H1 (cell line): ENCODE measurements around the gene SMC6. TPM values are rescaled to one million over a fixed set of nuclear protein-coding genes. Genes with fewer than 3 reads are reported as not detected.

ENCODE experiments used
- CTCF ChIA-PET: fragments of 300-600 bp; sonication (Branson Sonifier 250); formaldehyde crosslinking; loops from one replicate; lab custom pipeline; 2021; ENCODE audit not compliant: partially characterized antibody; lab: Charles Lee
- POLR2A ChIA-PET: fragments of 300-600 bp; sonication (Branson Sonifier 250); formaldehyde crosslinking; loops from one replicate; lab custom pipeline; 2021; ENCODE audit warnings: inconsistent platforms; ENCODE audit not compliant: partially characterized antibody; lab: Charles Lee
- DNase-seq, 2 experiments: peaks; one replicate each; pipeline versions ENCODE4 v3.0.0 to v3.0.0-alpha.2; 2010 to 2022; ENCODE audit warnings: low spot score in 2 of 2, low read depth in 1 of 2, mixed read lengths in 1 of 2
- FAIRE-seq: peaks from 2 replicates; lab custom pipeline; 2011; peaks lifted over from hg19 to GRCh38; lab: Jason Lieb, UNC
- H2AFZ ChIP-seq: 2 replicates; pipeline ENCODE4 v1.8.1; 2012; ENCODE audit warnings: low read length, inconsistent platforms
- H2AK5ac ChIP-seq: 2 replicates; pipeline ENCODE4 v1.6.1; 2013; ENCODE audit warnings: low read depth, low read length
- H2BK120ac ChIP-seq: replicated peaks from 2 replicates; pipeline ENCODE3; 2013; ENCODE audit warnings: low read depth, low read length, inconsistent platforms
- H2BK12ac ChIP-seq: 2 replicates; pipeline ENCODE4 v1.6.1; 2013; ENCODE audit warnings: low read depth, low read length
- H2BK15ac ChIP-seq: 2 replicates; pipeline ENCODE4 v1.6.1; 2013; ENCODE audit warnings: low read length
- H2BK20ac ChIP-seq: 2 replicates; pipeline ENCODE4 v1.6.1; 2013; ENCODE audit warnings: low read length
- H2BK5ac ChIP-seq: 2 replicates; pipeline ENCODE4 v1.6.1; 2013; ENCODE audit warnings: low read depth, low read length
- H3K14ac ChIP-seq: 2 replicates; pipeline ENCODE4 v1.6.1; 2013; ENCODE audit warnings: inconsistent platforms; ENCODE audit not compliant: insufficient read length
- H3K18ac ChIP-seq: 2 replicates; pipeline ENCODE4 v1.6.1; 2013; ENCODE audit warnings: low read length; ENCODE audit errors: extremely low read depth
- H3K23ac ChIP-seq: 2 replicates; pipeline ENCODE4 v1.6.1; 2013; ENCODE audit warnings: inconsistent platforms; ENCODE audit not compliant: insufficient read length
- H3K23me2 ChIP-seq: 2 replicates; pipeline ENCODE4 v1.6.1; 2013; ENCODE audit warnings: low read depth, low read length
- H3K27ac ChIP-seq: 2 replicates; pipeline ENCODE4 v1.6.1; 2011; ENCODE audit warnings: low read depth, low read length, inconsistent platforms
- H3K27me3 ChIP-seq, 4 experiments: replicated peaks in 1 of 4; 1 replicate in 1 of 4; 2 replicates in 3 of 4; pipeline versions ENCODE4 v1.6.1 to v1.8.1; 2011 to 2013; ENCODE audit warnings: low read length in 3 of 4, mild to moderate bottlenecking in 3 of 4, inconsistent platforms in 2 of 4, mixed read lengths in 2 of 4, moderate library complexity in 1 of 4; ENCODE audit not compliant: control insufficient read depth in 3 of 4, insufficient read depth in 3 of 4; ENCODE audit errors: extremely low read depth in 1 of 4
- H3K36me3 ChIP-seq, 4 experiments: 2 replicates each; pipeline versions ENCODE4 v1.6.1 to v1.8.1; 2011 to 2013; ENCODE audit warnings: mild to moderate bottlenecking in 4 of 4, low read length in 3 of 4, moderate library complexity in 2 of 4, control low read depth in 1 of 4, inconsistent platforms in 1 of 4; ENCODE audit not compliant: insufficient read depth in 4 of 4, control insufficient read depth in 2 of 4
- H3K4ac ChIP-seq: replicated peaks from 2 replicates; pipeline ENCODE3; 2013; ENCODE audit warnings: low read length, low read depth, mixed read lengths, inconsistent platforms; ENCODE audit not compliant: insufficient read length
- H3K4me1 ChIP-seq, 4 experiments: replicated peaks in 1 of 4; 1 replicate in 1 of 4; 2 replicates in 3 of 4; pipeline versions ENCODE4 v1.6.1 to v1.8.1; 2011 to 2013; ENCODE audit warnings: low read length in 3 of 4, inconsistent platforms in 2 of 4, mixed read lengths in 1 of 4; ENCODE audit not compliant: insufficient read depth in 4 of 4, control insufficient read depth in 3 of 4
- H3K4me2 ChIP-seq, 2 experiments: 2 replicates each; pipeline versions ENCODE4 v1.6.1 to v1.8.1; 2011 to 2013; ENCODE audit warnings: low read depth in 2 of 2, low read length in 2 of 2, control low read depth in 1 of 2, inconsistent platforms in 1 of 2, mild to moderate bottlenecking in 1 of 2; ENCODE audit not compliant: insufficient read depth in 1 of 2
- H3K4me3 ChIP-seq, 4 experiments: fragments of 200-600, 300-600 bp in 1 of 4; sonication (generic), shearing (Covaris generic), sonication (Bioruptor Twin) in 1 of 4; 2 replicates each; pipeline versions ENCODE4 v1.5.1 to v1.8.1; 2011 to 2016; ENCODE audit warnings: low read length in 4 of 4, low read depth in 3 of 4, control low read depth in 2 of 4, inconsistent platforms in 2 of 4, mild to moderate bottlenecking in 2 of 4, mixed read lengths in 1 of 4, moderate library complexity in 1 of 4; ENCODE audit not compliant: insufficient read depth in 2 of 4; ENCODE audit errors: extremely low read depth in 1 of 4
- H3K56ac ChIP-seq: replicated peaks from 2 replicates; pipeline ENCODE3; 2013; ENCODE audit warnings: low read depth, mild to moderate bottlenecking, mixed read lengths, low read length, inconsistent platforms; ENCODE audit not compliant: insufficient read length
- H3K79me1 ChIP-seq: 2 replicates; pipeline ENCODE4 v1.6.1; 2013; ENCODE audit warnings: low read depth, low read length, control low read depth
- H3K79me2 ChIP-seq, 2 experiments: 2 replicates each; pipeline versions ENCODE4 v1.6.1 to v1.8.1; 2012 to 2013; ENCODE audit warnings: low read length in 2 of 2, mild to moderate bottlenecking in 2 of 2, inconsistent platforms in 1 of 2; ENCODE audit not compliant: insufficient read depth in 2 of 2, control insufficient read depth in 1 of 2
- H3K9ac ChIP-seq, 4 experiments: replicated peaks in 1 of 4; 1 replicate in 1 of 4; 2 replicates in 3 of 4; pipeline versions ENCODE4 v1.6.1 to v1.8.1; 2011 to 2013; ENCODE audit warnings: low read depth in 3 of 4, low read length in 3 of 4, control low read depth in 2 of 4, mild to moderate bottlenecking in 2 of 4, moderate library complexity in 2 of 4, inconsistent platforms in 1 of 4; ENCODE audit errors: extremely low read depth in 1 of 4
- H3K9me3 ChIP-seq, 2 experiments: 2 replicates each; pipeline versions ENCODE4 v1.6.1 to v1.8.1; 2012 to 2013; ENCODE audit warnings: mild to moderate bottlenecking in 2 of 2, moderate library complexity in 2 of 2, control low read depth in 1 of 2, inconsistent platforms in 1 of 2, low read depth in 1 of 2, low read length in 1 of 2, mixed read lengths in 1 of 2; ENCODE audit not compliant: insufficient read depth in 2 of 2
- H4K20me1 ChIP-seq, 2 experiments: replicated peaks in 1 of 2; 2 replicates each; pipeline versions ENCODE3 to v1.8.1; 2011 to 2013; ENCODE audit warnings: inconsistent platforms in 2 of 2, low read length in 2 of 2, mild to moderate bottlenecking in 1 of 2; ENCODE audit not compliant: insufficient read depth in 2 of 2, control insufficient read depth in 1 of 2
- H4K5ac ChIP-seq: 2 replicates; pipeline ENCODE4 v1.6.1; 2013; ENCODE audit warnings: low read length, low read depth, mixed read lengths, inconsistent platforms; ENCODE audit not compliant: insufficient read length
- H4K8ac ChIP-seq: 2 replicates; pipeline ENCODE4 v1.8.0; 2013; ENCODE audit warnings: mild to moderate bottlenecking, moderate library complexity, low read length, inconsistent platforms; ENCODE audit not compliant: insufficient read depth; ENCODE audit errors: extremely low read depth
- H4K91ac ChIP-seq: replicated peaks from 2 replicates; pipeline ENCODE3; 2013; ENCODE audit warnings: low read length, mixed read lengths, inconsistent platforms; ENCODE audit not compliant: insufficient read length
- CEBPB ChIP-seq: IDR thresholded peaks from 2 replicates; pipeline ENCODE4 v1.6.1; 2012; ENCODE audit warnings: low read depth, low read length
- CHD1 ChIP-seq: IDR thresholded peaks from 2 replicates; pipeline ENCODE4 v1.6.1; 2012; ENCODE audit warnings: low read depth, low read length, improper control_type of control experiment
- CTBP2 ChIP-seq: IDR thresholded peaks from 2 replicates; pipeline ENCODE4 v1.7.0; 2011; ENCODE audit warnings: borderline replicate concordance, mild to moderate bottlenecking, moderate library complexity, mixed read lengths, low read length; ENCODE audit not compliant: insufficient read depth, insufficient read length
- CTCF ChIP-seq, 3 experiments: IDR thresholded peaks; 1 replicate in 2 of 3; 2 replicates in 1 of 3; pipeline versions ENCODE4 v1.5.1 to v1.6.1; 2011; ENCODE audit warnings: low read length in 3 of 3, mild to moderate bottlenecking in 3 of 3, inconsistent platforms in 2 of 3, low read depth in 1 of 3, moderate library complexity in 1 of 3; ENCODE audit not compliant: insufficient read depth in 1 of 3; ENCODE audit errors: control extremely low read depth in 1 of 3
- EZH2 ChIP-seq: fragments of 200-600 bp; sonication (generic); IDR thresholded peaks from 2 replicates; pipeline ENCODE4 v1.7.1; 2012; ENCODE audit warnings: low read depth, mild to moderate bottlenecking, moderate library complexity, low read length, inconsistent platforms; ENCODE audit not compliant: severe bottlenecking
- FOSL1 ChIP-seq: IDR thresholded peaks from 2 replicates; pipeline ENCODE4 v1.6.1; 2011; ENCODE audit warnings: mild to moderate bottlenecking, low read depth, low read length, moderate library complexity; ENCODE audit not compliant: insufficient read depth
- JUN ChIP-seq: IDR thresholded peaks from 2 replicates; pipeline ENCODE4 v1.6.1; 2011; ENCODE audit warnings: low read depth, mild to moderate bottlenecking, improper control_type of control experiment, low read length
- MAX ChIP-seq: IDR thresholded peaks from 2 replicates; pipeline ENCODE4 v1.6.1; 2012; ENCODE audit warnings: inconsistent platforms
- POLR2AphosphoS5 ChIP-seq: IDR thresholded peaks from 2 replicates; pipeline ENCODE4 v1.6.1; 2011; ENCODE audit warnings: low read depth, low read length
- RBBP5 ChIP-seq: IDR thresholded peaks from 2 replicates; pipeline ENCODE4 v1.7.1; 2012; ENCODE audit warnings: low read depth, mild to moderate bottlenecking, inconsistent platforms, low read length, moderate library complexity, borderline replicate concordance
- SIRT6 ChIP-seq: IDR thresholded peaks from one replicate; pipeline ENCODE4 v1.7.1; 2012; ENCODE audit warnings: low read length, inconsistent platforms
- WGBS, 2 experiments: shearing (Covaris generic) in 1 of 2; methylation state at CpG; one replicate each; pipeline versions ENCODE4 v1.1.6 to v1.1.7; 2013 to 2015; ENCODE audit warnings: low lambda C conversion rate in 2 of 2, mixed read lengths in 2 of 2, inconsistent platforms in 1 of 2, low coverage in 1 of 2, missing lambda C conversion rate in 1 of 2; ENCODE audit not compliant: insufficient replicate concordance in 2 of 2, insufficient coverage in 1 of 2, insufficient read length in 1 of 2; ENCODE audit errors: extremely low coverage in 1 of 2, missing lambda C conversion rate in 1 of 2; 5-methylcytosine and 5-hydroxymethylcytosine counted together
- polyA plus RNA-seq, 7 experiments: library from polyadenylated mRNA; depleted of rRNA in 3 of 7; stranded (reverse) in 5 of 7; unstranded in 2 of 7; fragments of >200 nt in 5 of 7; fragments of 200-250 nt in 2 of 7; gene quantifications; 1 replicate in 5 of 7; 2 replicates in 1 of 7; 4 replicates in 1 of 7; pipeline versions ENCODE4 v1.2.1 to v1.2.3, GENCODE V29; 2011 to 2013; ENCODE audit warnings: missing spikeins in 2 of 7, mixed read lengths in 2 of 7
- total RNA-seq: library from RNA; stranded (reverse); fragmentation: NEBNext Ultra II Directional; extraction: Animal tissue kit (Norgen Biotek cat#: 25700); gene quantifications from 2 replicates; pipeline ENCODE4 v1.2.1, GENCODE V29; 2021

Gene SMC6
- total and polyA plus RNA-seq, 2 of the 8 experiments (the other 6 are each of a cell fraction or from before 2014, with no cell fraction given), result 9.7 to 49.5 TPM

GRCh38 chr2:17771956-17772355, 18.3 kb upstream of the SMC6 start:
- Histone ChIP-seq H3K4ac (no peak overlapping the region), H4K8ac (no peak overlapping the region), H3K36me3 (peaks cover 5 to 56% (median 16%) of the 10 kb centered on the region in 4 experiments; a peak in 5 of 8 replicates), H2BK120ac (no peak overlapping the region), H3K79me2 (no peaks in the 10 kb centered on the region), H3K14ac (no peak overlapping the region), H3K4me1 (no peaks in the 10 kb centered on the region), H2AK5ac (no peak overlapping the region), H3K4me2 (no peak overlapping the region), H2AFZ (no peak overlapping the region), H3K27me3 (no peaks in the 10 kb centered on the region), H4K20me1 (no peaks in the 10 kb centered on the region), H3K9me3 (no peaks in the 10 kb centered on the region), H4K91ac (no peak overlapping the region), H3K23ac (no peak overlapping the region), H2BK12ac (no peak overlapping the region), H3K23me2 (no peaks in the 10 kb centered on the region), H2BK5ac (no peak overlapping the region), H3K79me1 (no peaks in the 10 kb centered on the region), H3K4me3 (no peak overlapping the region), H3K27ac (no peak overlapping the region), H3K56ac (no peak overlapping the region), H2BK15ac (no peak overlapping the region), H3K18ac (no peak overlapping the region), H4K5ac (no peak overlapping the region), H3K9ac (no peak overlapping the region), H2BK20ac (no peak overlapping the region)
- CTCF ChIA-PET, result interaction anchor here (1.0 to 1.6 kb wide), 2 partner anchors 52 to 59 kb away, joined by 3 to 4 read pairs; no protein-coding TSS in a partner anchor
- WGBS, 2 experiments, result 91% methylated on average over 2 of the region's 2 CpGs; no CpG with 5 or more reads in 1 of the 2 experiments
- POLR2A ChIA-PET, result no interaction called here
- DNase-seq (no peak), FAIRE-seq (no peak)
- no peak for TF ChIP-seq CTCF (IDR thresholded peaks at IDR 0.05; ENCODE audit: control extremely low read depth in 1 of 3, insufficient read depth in 1 of 3, low read depth in 1 of 3, low read length in 3 of 3)
- no peak for TF ChIP-seq EZH2
- no peak for TF ChIP-seq CHD1
- no peak for TF ChIP-seq JUN
- TF ChIP-seq FOSL1, result no peak
- TF ChIP-seq SIRT6, result no peak
- TF ChIP-seq CEBPB, result no peak
- TF ChIP-seq MAX, result no peak
- no peak for TF ChIP-seq RBBP5
- TF ChIP-seq CTBP2, result no peak
- no peak for TF ChIP-seq POLR2AphosphoS5
